Measurements from ENCODE around the gene ASPSCR1. TPM values are rescaled to one million over a fixed set of nuclear protein-coding genes. Genes with fewer than 3 reads are reported as not detected.

ASPSCR1 gene
- total RNA-seq, 2 donors from 2014 or later, result 17.9 to 57.4 TPM

DNA sequence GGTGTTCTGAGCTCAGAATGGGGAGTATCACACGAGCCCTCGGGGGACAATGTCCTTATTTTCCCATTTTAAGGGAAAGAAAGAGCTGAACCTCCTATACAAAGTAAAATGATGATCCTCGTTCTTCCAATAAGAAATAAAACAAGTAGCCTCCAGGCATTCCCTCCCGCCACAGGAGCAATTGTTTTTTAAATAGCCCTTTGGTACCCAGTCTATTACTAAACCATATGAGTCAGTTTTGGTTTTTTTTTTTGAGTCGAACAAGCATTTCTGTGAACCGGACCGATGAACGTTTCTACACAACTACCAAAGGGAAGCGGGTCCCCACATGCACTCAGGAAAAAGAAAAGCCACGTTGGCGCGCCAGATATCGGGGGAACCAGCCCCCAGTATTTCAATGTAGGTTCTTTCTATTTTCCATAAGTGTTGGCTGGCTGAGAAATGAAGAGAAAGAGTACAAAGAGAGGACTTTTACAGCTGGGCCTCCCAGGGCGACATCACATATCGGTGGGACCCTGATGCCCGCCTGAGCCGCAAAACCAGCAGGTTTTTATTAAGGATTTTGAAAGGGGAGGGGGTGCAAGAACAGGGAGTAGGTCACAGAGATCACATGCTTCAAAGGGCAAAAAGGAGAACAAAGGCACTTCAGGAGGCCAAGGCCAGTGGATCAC, 63.9 kb downstream of the ASPSCR1 start:
- H3K27me3 ChIP-seq, result no peaks in the 10 kb centered on the region
- H3K27ac ChIP-seq, result no peak overlapping the region
- no peaks in the 10 kb centered on the region for H3K36me3 ChIP-seq (replicated peaks in 1 of 2; ENCODE audit: insufficient read depth in 1 of 2, low read depth in 2 of 2)
- TF ChIP-seq, protein P1, sequence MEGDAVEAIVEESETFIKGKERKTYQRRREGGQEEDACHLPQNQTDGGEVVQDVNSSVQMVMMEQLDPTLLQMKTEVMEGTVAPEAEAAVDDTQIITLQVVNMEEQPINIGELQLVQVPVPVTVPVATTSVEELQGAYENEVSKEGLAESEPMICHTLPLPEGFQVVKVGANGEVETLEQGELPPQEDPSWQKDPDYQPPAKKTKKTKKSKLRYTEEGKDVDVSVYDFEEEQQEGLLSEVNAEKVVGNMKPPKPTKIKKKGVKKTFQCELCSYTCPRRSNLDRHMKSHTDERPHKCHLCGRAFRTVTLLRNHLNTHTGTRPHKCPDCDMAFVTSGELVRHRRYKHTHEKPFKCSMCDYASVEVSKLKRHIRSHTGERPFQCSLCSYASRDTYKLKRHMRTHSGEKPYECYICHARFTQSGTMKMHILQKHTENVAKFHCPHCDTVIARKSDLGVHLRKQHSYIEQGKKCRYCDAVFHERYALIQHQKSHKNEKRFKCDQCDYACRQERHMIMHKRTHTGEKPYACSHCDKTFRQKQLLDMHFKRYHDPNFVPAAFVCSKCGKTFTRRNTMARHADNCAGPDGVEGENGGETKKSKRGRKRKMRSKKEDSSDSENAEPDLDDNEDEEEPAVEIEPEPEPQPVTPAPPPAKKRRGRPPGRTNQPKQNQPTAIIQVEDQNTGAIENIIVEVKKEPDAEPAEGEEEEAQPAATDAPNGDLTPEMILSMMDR (IDR thresholded peaks at IDR 0.05), result no peak
- no peak for TF ChIP-seq POLR2A (IDR thresholded peaks at IDR 0.05)
- H3K9me3 ChIP-seq, result no peaks in the 10 kb centered on the region
- DNase-seq (no peak), ATAC-seq (no peak)
- 85 to 88% methylated on average over 17 of the region's 17 CpGs for WGBS, 2 donors
- H3K4me1 ChIP-seq, result peaks cover 23% of the 10 kb centered on the region
- intact Hi-C loops (cut with DNase I), result no loop called here
- H3K4me3 ChIP-seq, result no peak overlapping the region

DNA sequence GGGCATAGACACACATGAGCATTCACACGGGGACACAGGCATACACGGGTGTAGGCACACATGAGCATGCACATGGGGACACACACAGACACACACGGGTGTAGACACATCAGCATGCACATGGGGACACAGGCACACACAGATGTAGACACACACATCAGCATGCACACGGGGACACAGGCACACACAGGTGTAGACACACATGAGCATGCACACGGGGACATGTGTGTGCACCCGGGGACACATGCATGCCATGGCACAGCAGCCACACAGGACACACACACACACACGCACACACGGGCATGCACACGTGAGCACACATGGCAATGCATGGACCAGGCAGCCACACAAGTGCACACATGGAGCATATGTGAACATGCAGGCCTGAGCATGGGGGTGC, 65.2 kb downstream of the ASPSCR1 start:
- 77 to 83% methylated on average over 3 to 9 of the region's 9 CpGs for WGBS, 2 donors
- TF ChIP-seq, protein P1 (IDR thresholded peaks at IDR 0.05), result no peak
- no peak for TF ChIP-seq POLR2A (IDR thresholded peaks at IDR 0.05)
- Histone ChIP-seq H3K27ac (no peak overlapping the region), H3K4me3 (no peak overlapping the region), H3K36me3 (replicated peaks in 1 of 2; ENCODE audit: insufficient read depth in 1 of 2, low read depth in 2 of 2) (no peaks in the 10 kb centered on the region), H3K9me3 (no peaks in the 10 kb centered on the region), H3K4me1 (peaks cover 15% of the 10 kb centered on the region), H3K27me3 (no peaks in the 10 kb centered on the region)
- intact Hi-C loops (cut with DNase I), result no loop called here
- no peak for ATAC-seq
- no peak for DNase-seq

DNA sequence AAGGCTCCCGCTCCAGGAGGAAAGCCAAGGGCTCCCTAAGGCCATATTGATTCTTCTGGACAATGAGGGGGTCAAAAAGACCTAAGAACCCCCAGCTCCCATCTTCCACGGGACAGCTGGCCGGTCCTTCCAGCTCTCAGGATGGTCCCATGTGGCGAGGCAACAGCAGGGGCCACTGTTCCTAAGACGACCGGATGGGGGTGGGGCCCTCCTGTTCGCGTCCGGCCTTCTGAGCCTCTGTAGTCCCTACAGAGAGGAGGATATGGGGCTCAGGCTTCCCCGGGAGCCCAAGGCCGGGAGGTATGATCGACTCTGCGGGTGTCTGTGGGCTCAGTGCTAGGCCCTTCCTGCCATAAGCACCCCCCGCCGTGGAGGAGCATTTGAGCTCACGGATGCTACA, 66.1 kb downstream of the ASPSCR1 start:
- Histone ChIP-seq H3K36me3 (replicated peaks in 1 of 2; ENCODE audit: insufficient read depth in 1 of 2, low read depth in 2 of 2) (no peaks in the 10 kb centered on the region), H3K4me1 (peaks cover 10% of the 10 kb centered on the region), H3K9me3 (no peaks in the 10 kb centered on the region), H3K27me3 (no peaks in the 10 kb centered on the region), H3K4me3 (no peak overlapping the region), H3K27ac (no peak overlapping the region)
- intact Hi-C loops (cut with DNase I), result no loop called here
- TF ChIP-seq POLR2A (IDR thresholded peaks at IDR 0.05), result no peak
- TF ChIP-seq, protein P1 (IDR thresholded peaks at IDR 0.05), result no peak
- no peak for ATAC-seq
- DNase-seq, result no peak
- WGBS, 2 donors, result 74 to 80% methylated on average over 6 to 16 of the region's 16 CpGs

DNA sequence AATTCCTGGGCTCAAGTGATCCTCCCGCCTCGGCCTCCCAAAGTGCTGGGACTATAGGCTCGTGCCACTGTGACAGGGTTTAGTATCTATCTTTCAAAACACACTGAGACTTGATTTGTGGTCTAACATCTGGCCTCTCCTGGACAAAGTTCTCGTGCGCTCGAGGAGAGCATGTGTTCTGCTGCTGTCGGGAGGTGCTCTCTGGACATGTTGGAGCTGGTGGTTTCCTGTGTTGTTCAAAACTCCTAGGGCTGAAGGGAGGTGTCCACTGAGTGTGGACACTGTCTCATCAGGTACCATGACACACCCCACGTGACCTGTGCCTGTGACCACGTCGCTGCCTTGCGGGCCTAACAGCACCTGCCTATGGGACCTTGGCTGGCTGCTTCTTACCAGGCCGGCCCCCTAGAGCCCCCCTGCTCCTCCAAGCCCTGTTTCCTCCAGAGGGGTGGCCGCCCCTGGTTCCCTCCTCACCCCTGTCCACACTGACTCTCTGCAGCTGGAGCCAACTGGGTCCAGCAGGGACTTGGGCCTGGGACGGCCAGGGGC, 68.6 kb downstream of the ASPSCR1 start:
- ATAC-seq (no peak), DNase-seq (no peak)
- Histone ChIP-seq H3K4me3 (no peak overlapping the region), H3K9me3 (no peaks in the 10 kb centered on the region), H3K4me1 (peaks cover 20% of the 10 kb centered on the region), H3K36me3 (replicated peaks in 1 of 2; ENCODE audit: insufficient read depth in 1 of 2, low read depth in 2 of 2) (no peaks in the 10 kb centered on the region), H3K27me3 (no peaks in the 10 kb centered on the region), H3K27ac (no peak overlapping the region)
- WGBS, 2 donors, result 76% methylated on average over 8 to 14 of the region's 14 CpGs
- TF ChIP-seq, protein P1 (IDR thresholded peaks at IDR 0.05), result no peak
- no peak for TF ChIP-seq POLR2A (IDR thresholded peaks at IDR 0.05)
- intact Hi-C loops (cut with DNase I), result no loop called here

DNA sequence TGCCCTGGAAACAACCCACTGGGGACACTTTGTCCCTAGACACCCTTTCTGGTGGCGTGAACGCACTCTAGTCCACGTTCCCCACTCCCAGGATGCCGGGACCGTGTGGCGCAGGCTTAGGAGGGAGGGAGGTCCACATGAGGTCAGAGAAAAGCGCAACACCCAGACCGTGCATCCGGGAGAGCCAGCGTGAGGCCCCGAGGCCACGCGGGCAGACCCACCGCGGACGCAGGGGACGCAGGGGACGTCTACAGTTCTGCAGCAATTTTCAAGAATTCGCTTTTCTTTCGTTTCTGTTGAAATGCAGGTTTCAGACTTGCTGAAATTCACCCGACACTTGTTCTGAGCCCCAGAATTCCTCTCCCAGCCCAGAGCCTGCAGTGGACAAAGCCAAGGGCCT, 69.5 kb downstream of the ASPSCR1 start:
- ATAC-seq (no peak), DNase-seq (no peak)
- Histone ChIP-seq H3K27ac (no peak overlapping the region), H3K4me3 (no peak overlapping the region), H3K4me1 (peaks cover 20% of the 10 kb centered on the region), H3K36me3 (replicated peaks in 1 of 2; ENCODE audit: insufficient read depth in 1 of 2, low read depth in 2 of 2) (no peaks in the 10 kb centered on the region), H3K9me3 (no peaks in the 10 kb centered on the region), H3K27me3 (no peaks in the 10 kb centered on the region)
- TF ChIP-seq, protein P1 (IDR thresholded peaks at IDR 0.05), result no peak
- TF ChIP-seq POLR2A (IDR thresholded peaks at IDR 0.05), result no peak
- WGBS, 2 donors, result 92 to 95% methylated on average over 21 of the region's 21 CpGs
- intact Hi-C loops (cut with DNase I), result no loop called here

Measured in body of pancreas (tissue), 4 donors.